ENCODE results near the gene GMPR. TPM values are rescaled to one million over a fixed set of nuclear protein-coding genes. Genes with fewer than 3 reads are reported as not detected.

The GMPR gene
- total and polyA plus RNA-seq, 2 donors (not counting 3 experiments of a cell fraction or from before 2014, with no cell fraction given): 36.3 to 64.0 TPM

- peaks cover 0 to 2% of the 10 kb centered on the region in 2 experiments for H3K36me3 ChIP-seq (ENCODE audit: control insufficient read depth in 2 of 2, extremely low read depth in 1 of 2, insufficient read depth in 2 of 2, low read length in 2 of 2)
- intact Hi-C loops (cut with micrococcal nuclease) (no loop called here), dilution Hi-C loops (cut with MboI; ENCODE audit: extremely low pct_ligation_motif_present, low sequenced_read_pairs) (no loop called here)
- H3K79me2 ChIP-seq (ENCODE audit: control insufficient read depth, insufficient read depth, low read length): no peaks in the 10 kb centered on the region
- peaks cover 6% of the 10 kb centered on the region for H3K4me1 ChIP-seq (ENCODE audit: control insufficient read depth, extremely low read depth, insufficient read depth, low read length)
- POLR2A ChIA-PET: no interaction called here
- H3K27ac ChIP-seq (ENCODE audit: insufficient read depth, low read depth, low read length): no peak overlapping the region
- H3K9me1 ChIP-seq (replicated peaks; ENCODE audit: control insufficient read depth, extremely low read depth, insufficient read depth, low read length): no peaks in the 10 kb centered on the region
- BruUV-seq (replicated peaks): no TSS peak
- H3K4me2 ChIP-seq (ENCODE audit: insufficient read depth, low read length): no peak overlapping the region
- CTCF ChIA-PET: no interaction called here
- no peaks in the 10 kb centered on the region for H4K20me1 ChIP-seq (replicated peaks; ENCODE audit: control insufficient read depth, extremely low read depth, insufficient read depth, low read length)
- TF ChIP-seq EZH2 (IDR thresholded peaks at IDR 0.05; ENCODE audit: borderline replicate concordance, low read depth, low read length, severe bottlenecking) (no peak), CTCF (IDR thresholded peaks at IDR 0.05; ENCODE audit: extremely low read depth in 1 of 2, insufficient read depth in 1 of 2, low read depth in 1 of 2, low read length in 2 of 2) (no peak), MYC (IDR thresholded peaks at IDR 0.05; ENCODE audit: low read depth, low read length) (no peak), JUN (IDR thresholded peaks at IDR 0.05; ENCODE audit: borderline replicate concordance, insufficient read depth, insufficient read length, low read depth) (no peak), POLR2A (IDR thresholded peaks at IDR 0.05; ENCODE audit: low read depth, low read length) (no peak), GATA2 (IDR thresholded peaks at IDR 0.05; ENCODE audit: insufficient read depth, insufficient read length, low read depth, low read length) (no peak), MAX (IDR thresholded peaks at IDR 0.05; ENCODE audit: insufficient read depth, insufficient read length) (no peak), POLR2AphosphoS5 (IDR thresholded peaks at IDR 0.05; ENCODE audit: insufficient read depth, low read depth, low read length) (no peak), FOS (IDR thresholded peaks at IDR 0.05; ENCODE audit: borderline replicate concordance, insufficient read depth, low read length) (no peak)
- H3K9ac ChIP-seq (replicated peaks; ENCODE audit: extremely low read depth, insufficient read depth, low read length): no peak overlapping the region
- peak; percentile 77 for FAIRE-seq
- no peak overlapping the region for H3K4me3 ChIP-seq (replicated peaks in 1 of 3; ENCODE audit: insufficient read depth in 1 of 3, low read depth in 1 of 3, low read length in 3 of 3)
- no peaks in the 10 kb centered on the region for H3K27me3 ChIP-seq (ENCODE audit: control insufficient read depth in 2 of 2, insufficient read depth in 2 of 2, low read length in 2 of 2)
- no peaks in the 10 kb centered on the region for H3K9me3 ChIP-seq (replicated peaks; ENCODE audit: control insufficient read depth, insufficient read depth, low read length)
- peak; percentile 78 for DNase-seq (ENCODE audit: low read depth, low spot score)
- H2AFZ ChIP-seq (ENCODE audit: low read depth, low read length): peak overlapping the region; percentile 50
These were observed 64.5 kb downstream of the GMPR start for GRCh38 chr6:16302721-16303552.

Measured in endothelial cell of umbilical vein (primary cell).